Measurements from ENCODE around the gene SYNJ2. TPM values are rescaled to one million over a fixed set of nuclear protein-coding genes. Genes with fewer than 3 reads are reported as not detected.
A peak's percentile ranks its signal among the peaks of the same experiment; 100 is the strongest.

SYNJ2 gene
- total and polyA plus RNA-seq, 2 of the 4 experiments (the other 2 are of a cell fraction), result 40.8 to 45.2 TPM

DNA sequence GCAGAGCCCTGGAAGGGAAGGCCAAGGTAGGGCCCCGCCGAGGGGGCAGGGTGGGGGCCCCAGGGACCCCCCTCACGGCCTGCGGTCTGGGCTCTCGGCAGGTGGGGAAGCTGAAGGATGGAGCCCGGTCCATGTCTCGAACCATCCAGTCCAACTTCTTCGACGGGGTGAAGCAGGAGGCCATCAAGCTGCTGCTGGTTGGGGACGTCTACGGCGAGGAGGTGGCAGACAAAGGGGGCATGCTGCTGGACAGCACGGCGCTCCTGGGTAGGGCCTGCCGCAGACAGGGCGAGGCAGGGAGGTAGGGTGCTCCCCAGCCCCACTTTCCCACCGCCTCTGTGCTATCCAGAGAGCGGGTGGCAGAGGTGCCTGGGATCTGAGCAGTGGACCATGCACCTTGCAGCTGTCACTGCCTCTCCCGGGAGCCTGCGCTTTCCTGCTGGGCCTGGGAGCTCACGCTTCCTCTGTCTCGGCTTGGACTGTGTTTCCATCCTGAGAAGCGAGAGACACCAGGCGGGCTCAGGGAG is 83.1 kb downstream of the SYNJ2 start:
- no peak overlapping the region for H4K91ac ChIP-seq (ENCODE audit: insufficient read depth, low read depth, low read length)
- no peak overlapping the region for H2AK9ac ChIP-seq (replicated peaks; ENCODE audit: low read depth, low read length, poor library complexity)
- no peak overlapping the region; the same call in 1 of the 2 replicates for H3K4ac ChIP-seq (ENCODE audit: low read depth, low read length)
- no peak overlapping the region for H2BK15ac ChIP-seq (ENCODE audit: low read depth, low read length)
- intact Hi-C loops (cut with micrococcal nuclease), result loop anchor here (10.0 kb wide), 1 partner anchor 750 kb away; no protein-coding TSS in a partner anchor
- H3K9me1 ChIP-seq (ENCODE audit: insufficient read depth, low read length), result peaks cover 30% of the 10 kb centered on the region
- H2AK5ac ChIP-seq (ENCODE audit: low read depth, low read length), result 0 out of 2 replicates have a peak overlapping the region, but pooled peaks have one; percentile 23
- H3K23ac ChIP-seq (ENCODE audit: low read depth, low read length), result no peak overlapping the region
- peaks cover 31% of the 10 kb centered on the region for H3K4me1 ChIP-seq (ENCODE audit: control insufficient read depth, insufficient read depth, low read length)
- no peak overlapping the region for H2BK120ac ChIP-seq (ENCODE audit: low read depth, low read length)
- H3K36me3 ChIP-seq (ENCODE audit: control insufficient read depth, insufficient read depth, low read length), result peaks cover 58% of the 10 kb centered on the region
- TF ChIP-seq CTCF (conservative IDR thresholded peaks at IDR 0.05; ENCODE audit: low read depth, low read length), result no peak
- no peak for TF ChIP-seq MXI1 (IDR thresholded peaks at IDR 0.05; ENCODE audit: borderline replicate concordance, low read depth, low read length)
- TF ChIP-seq POLR2A (IDR thresholded peaks at IDR 0.05; ENCODE audit: low read depth, low read length), result no peak
- no peak for TF ChIP-seq ELK1 (IDR thresholded peaks at IDR 0.05; ENCODE audit: borderline replicate concordance, low read depth, low read length)
- no peak for TF ChIP-seq RCOR1 (IDR thresholded peaks at IDR 0.05; ENCODE audit: insufficient replicate concordance, low read length)
- no peak for TF ChIP-seq NFE2L2 (IDR thresholded peaks at IDR 0.05; ENCODE audit: low read depth, low read length)
- no peak for TF ChIP-seq MAFK (IDR thresholded peaks at IDR 0.05; ENCODE audit: low read depth, low read length)
- no peak for TF ChIP-seq RFX5 (IDR thresholded peaks at IDR 0.05; ENCODE audit: low read depth, low read length)
- no peak for TF ChIP-seq MAZ (IDR thresholded peaks at IDR 0.05; ENCODE audit: borderline replicate concordance, low read depth, low read length)
- TF ChIP-seq FOS (IDR thresholded peaks at IDR 0.05; ENCODE audit: low read depth, low read length), result no peak
- TF ChIP-seq CEBPB (IDR thresholded peaks at IDR 0.05; ENCODE audit: low read depth, low read length), result no peak
- no peak for TF ChIP-seq USF2 (IDR thresholded peaks at IDR 0.05; ENCODE audit: low read depth, low read length)
- no peak for TF ChIP-seq CHD1 (IDR thresholded peaks at IDR 0.05; ENCODE audit: low read depth, low read length)
- no peak for TF ChIP-seq BHLHE40 (IDR thresholded peaks at IDR 0.05; ENCODE audit: low read depth, low read length)
- no peak for TF ChIP-seq RAD21 (IDR thresholded peaks at IDR 0.05; ENCODE audit: low read length)
- TF ChIP-seq SMC3 (IDR thresholded peaks at IDR 0.05; ENCODE audit: low read depth, low read length), result no peak
- 83% methylated on average over 10 of the region's 24 CpGs; no CpG with 5 or more reads in 1 of the 2 experiments for WGBS, 2 experiments (ENCODE audit: extremely low coverage in 2 of 2, insufficient read length in 1 of 2)
- H3K27ac ChIP-seq (ENCODE audit: insufficient read depth, low read length), result no peak overlapping the region
- dilution Hi-C loops (cut with HindIII; ENCODE audit: low sequenced_read_pairs, unreplicated experiment), result no loop called here
- no peak overlapping the region for H2BK5ac ChIP-seq (ENCODE audit: low read depth, low read length, poor library complexity, severe bottlenecking)
- H4K5ac ChIP-seq (ENCODE audit: low read depth, low read length), result no peak overlapping the region
- H4K20me1 ChIP-seq (ENCODE audit: insufficient read depth, low read length), result no peaks in the 10 kb centered on the region
- DNase-seq (no peak), ATAC-seq (ENCODE audit: low read depth) (no peak)
- POLR2A ChIA-PET (ENCODE audit: unreplicated experiment), result no interaction called here
- H4K8ac ChIP-seq (ENCODE audit: low read depth in 2 of 2, low read length in 2 of 2), result no peak overlapping the region
- CTCF ChIA-PET, result interaction anchor here (0.7 kb wide), 1 partner anchor 28 kb away, joined by 3 read pairs; no protein-coding TSS in a partner anchor
- H3K18ac ChIP-seq (ENCODE audit: low read depth, low read length), result no peak overlapping the region
- peak overlapping the region; percentile 35 for H2AFZ ChIP-seq (replicated peaks; ENCODE audit: low read length, poor library complexity)
- no peak overlapping the region for H3K4me3 ChIP-seq (ENCODE audit: insufficient read depth, low read depth, low read length)
- H3K9ac ChIP-seq (ENCODE audit: low read depth, low read length), result no peak overlapping the region
- in situ Hi-C loops (cut with MboI; ENCODE audit: low sequenced_read_pairs), result no loop called here
- no peak overlapping the region for H3K4me2 ChIP-seq (ENCODE audit: low read depth, low read length)
- no peak overlapping the region for H3K14ac ChIP-seq (replicated peaks; ENCODE audit: low read depth, low read length)
- H3K56ac ChIP-seq (ENCODE audit: extremely low read depth, insufficient read depth, low read length), result no peak overlapping the region
- no peaks in the 10 kb centered on the region for H3K27me3 ChIP-seq (ENCODE audit: control insufficient read depth, insufficient read depth, low read length)
- H3K9me3 ChIP-seq (ENCODE audit: control insufficient read depth, insufficient read depth, low read length), result no peaks in the 10 kb centered on the region
- H2BK20ac ChIP-seq (ENCODE audit: low read depth, low read length), result no peak overlapping the region
- H3K79me1 ChIP-seq (ENCODE audit: low read depth in 1 of 2, low read length in 2 of 2), result peaks cover 12 to 70% of the 10 kb centered on the region in 2 experiments; a peak in 3 of 4 replicates
- BruUV-seq (replicated peaks), result no TSS peak
